ENCODE measurements around the gene MTARC2. TPM values are rescaled to one million over a fixed set of nuclear protein-coding genes. Genes with fewer than 3 reads are reported as not detected.

Gene MTARC2
- total and polyA plus RNA-seq, 2 of the 4 experiments (the other 2 are of a cell fraction), result 0.36 to 2.6 TPM

- DNase-seq (no peak), ATAC-seq (ENCODE audit: low read depth) (no peak)
- no peak overlapping the region for H2AFZ ChIP-seq (replicated peaks; ENCODE audit: low read length, poor library complexity)
- no peak overlapping the region for H2AK5ac ChIP-seq (ENCODE audit: low read depth, low read length)
- H2BK20ac ChIP-seq (ENCODE audit: low read depth, low read length), result no peak overlapping the region
- H4K8ac ChIP-seq (ENCODE audit: low read depth in 2 of 2, low read length in 2 of 2), result no peak overlapping the region
- no peaks in the 10 kb centered on the region; the same call in 1 of the 2 replicates for H3K9me1 ChIP-seq (ENCODE audit: insufficient read depth, low read length)
- no peak overlapping the region for H2BK15ac ChIP-seq (ENCODE audit: low read depth, low read length)
- no peak overlapping the region for H3K14ac ChIP-seq (replicated peaks; ENCODE audit: low read depth, low read length)
- H2AK9ac ChIP-seq (replicated peaks; ENCODE audit: low read depth, low read length, poor library complexity), result peak overlapping the region; percentile 40
- H3K36me3 ChIP-seq (ENCODE audit: control insufficient read depth, insufficient read depth, low read length), result peaks cover 2% of the 10 kb centered on the region; the same call in 1 of the 2 replicates
- WGBS, 2 experiments (ENCODE audit: extremely low coverage in 2 of 2, insufficient read length in 1 of 2), result no CpG with 5 or more reads among the region's 3 CpGs
- no peaks in the 10 kb centered on the region; the same call in 1 of the 2 replicates for H3K4me1 ChIP-seq (ENCODE audit: control insufficient read depth, insufficient read depth, low read length)
- POLR2A ChIA-PET (ENCODE audit: unreplicated experiment), result no interaction called here
- no peak overlapping the region for H3K18ac ChIP-seq (ENCODE audit: low read depth, low read length)
- intact Hi-C loops (cut with micrococcal nuclease) (no loop called here), in situ Hi-C loops (cut with MboI; ENCODE audit: low sequenced_read_pairs) (no loop called here), dilution Hi-C loops (cut with HindIII; ENCODE audit: low sequenced_read_pairs, unreplicated experiment) (no loop called here)
- H3K4me2 ChIP-seq (ENCODE audit: low read depth, low read length), result no peak overlapping the region
- no peaks in the 10 kb centered on the region for H3K9me3 ChIP-seq (ENCODE audit: control insufficient read depth, insufficient read depth, low read length)
- no peak overlapping the region for H3K23ac ChIP-seq (ENCODE audit: low read depth, low read length)
- H4K20me1 ChIP-seq (ENCODE audit: insufficient read depth, low read length), result no peaks in the 10 kb centered on the region
- no peak for TF ChIP-seq CHD1 (IDR thresholded peaks at IDR 0.05; ENCODE audit: low read depth, low read length)
- TF ChIP-seq POLR2A (IDR thresholded peaks at IDR 0.05; ENCODE audit: low read depth, low read length), result no peak
- no peak for TF ChIP-seq SMC3 (IDR thresholded peaks at IDR 0.05; ENCODE audit: low read depth, low read length)
- no peak for TF ChIP-seq NFE2L2 (IDR thresholded peaks at IDR 0.05; ENCODE audit: low read depth, low read length)
- no peak for TF ChIP-seq USF2 (IDR thresholded peaks at IDR 0.05; ENCODE audit: low read depth, low read length)
- no peak for TF ChIP-seq MAZ (IDR thresholded peaks at IDR 0.05; ENCODE audit: borderline replicate concordance, low read depth, low read length)
- no peak for TF ChIP-seq RAD21 (IDR thresholded peaks at IDR 0.05; ENCODE audit: low read length)
- TF ChIP-seq ELK1 (IDR thresholded peaks at IDR 0.05; ENCODE audit: borderline replicate concordance, low read depth, low read length), result no peak
- TF ChIP-seq FOS (IDR thresholded peaks at IDR 0.05; ENCODE audit: low read depth, low read length), result no peak
- no peak for TF ChIP-seq MAFK (IDR thresholded peaks at IDR 0.05; ENCODE audit: low read depth, low read length)
- TF ChIP-seq CTCF (conservative IDR thresholded peaks at IDR 0.05; ENCODE audit: low read depth, low read length), result no peak
- H4K91ac ChIP-seq (ENCODE audit: insufficient read depth, low read depth, low read length), result no peak overlapping the region
- H3K56ac ChIP-seq (ENCODE audit: extremely low read depth, insufficient read depth, low read length), result no peak overlapping the region
- CTCF ChIA-PET, result no interaction called here
- BruUV-seq (replicated peaks), result no TSS peak
- H3K27me3 ChIP-seq (ENCODE audit: control insufficient read depth, insufficient read depth, low read length), result no peaks in the 10 kb centered on the region
- H3K9ac ChIP-seq (ENCODE audit: low read depth, low read length), result no peak overlapping the region
- no peak overlapping the region for H3K4ac ChIP-seq (ENCODE audit: low read depth, low read length)
- H3K4me3 ChIP-seq (ENCODE audit: insufficient read depth, low read depth, low read length), result no peak overlapping the region
- H4K5ac ChIP-seq (ENCODE audit: low read depth, low read length), result no peak overlapping the region
- no peak overlapping the region for H2BK120ac ChIP-seq (ENCODE audit: low read depth, low read length)
- H2BK5ac ChIP-seq (ENCODE audit: low read depth, low read length, poor library complexity, severe bottlenecking), result no peak overlapping the region
- no peaks in the 10 kb centered on the region for H3K79me1 ChIP-seq (ENCODE audit: low read depth in 1 of 2, low read length in 2 of 2)
- no peak overlapping the region for H3K27ac ChIP-seq (ENCODE audit: insufficient read depth, low read length)
Measured at GRCh38 chr1:220764757-220765156, 16.6 kb downstream of the MTARC2 start.
